Measurements from ENCODE around the gene NEUROG3. TPM values are rescaled to one million over a fixed set of nuclear protein-coding genes. Genes with fewer than 3 reads are reported as not detected.

Gene NEUROG3
- total RNA-seq, 1 experiment from 2014 or later = not detected

DNA sequence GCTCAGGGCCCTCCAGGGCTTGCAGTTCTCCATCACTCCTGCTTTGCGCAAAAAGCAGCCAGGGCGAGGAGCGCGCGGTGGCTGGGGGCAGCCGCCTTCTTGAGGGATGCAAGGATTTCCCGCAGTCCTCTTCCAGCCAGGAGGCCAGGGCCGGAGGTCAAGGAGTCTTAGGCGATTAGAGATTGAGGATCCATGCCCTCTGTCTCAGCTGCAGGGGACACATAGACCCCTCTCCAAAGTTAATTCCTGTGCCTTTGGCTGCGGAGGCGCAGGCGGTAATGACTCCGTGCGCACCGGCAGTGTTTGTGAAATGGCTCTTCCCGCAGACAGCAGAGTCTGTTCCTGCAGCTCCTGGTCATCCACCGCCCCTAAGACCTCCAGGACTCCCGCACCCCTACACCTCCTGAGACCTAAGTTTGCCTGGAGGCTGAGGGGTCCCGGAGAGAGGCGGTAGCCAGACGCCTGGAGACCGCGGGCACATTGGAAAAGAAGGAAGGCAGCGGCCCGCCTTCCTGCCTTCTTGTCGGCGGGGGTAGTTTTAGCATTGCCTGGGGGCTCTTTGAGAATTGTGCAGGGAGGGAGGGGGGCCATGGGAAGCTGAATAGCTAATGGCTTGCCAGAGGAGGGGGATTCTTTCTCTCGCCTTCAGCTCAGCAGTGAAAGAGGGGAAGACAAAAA is 3.3 kb upstream of the NEUROG3 start:
- no peaks in the 10 kb centered on the region for H3K4me1 Mint-ChIP-seq (ENCODE audit: insufficient read depth, unreplicated experiment)
- H3K9me3 Mint-ChIP-seq (ENCODE audit: unreplicated experiment) = no peaks in the 10 kb centered on the region
- ChIA-PET CTCF (interaction anchor here (0.9 kb wide), 1 partner anchor 20 kb away, joined by 3 read pairs; no protein-coding TSS in a partner anchor), POLR2A (no interaction called here)
- intact Hi-C loops (cut with micrococcal nuclease) = no loop called here
- H3K27me3 Mint-ChIP-seq (ENCODE audit: insufficient read depth, unreplicated experiment) = peaks cover 94% of the 10 kb centered on the region
- BruUV-seq (replicated peaks) = no TSS peak
- H3K27ac Mint-ChIP-seq (ENCODE audit: low read depth, unreplicated experiment) = no peak overlapping the region
- H3K4me3 Mint-ChIP-seq (ENCODE audit: unreplicated experiment) = no peak overlapping the region
- no peak for DNase-seq (ENCODE audit: unreplicated experiment)
- no peaks in the 10 kb centered on the region for H3K36me3 Mint-ChIP-seq (ENCODE audit: insufficient read depth, unreplicated experiment)
- no peak for TF ChIP-seq CTCF (IDR thresholded peaks at IDR 0.05; ENCODE audit: unreplicated experiment)

DNA sequence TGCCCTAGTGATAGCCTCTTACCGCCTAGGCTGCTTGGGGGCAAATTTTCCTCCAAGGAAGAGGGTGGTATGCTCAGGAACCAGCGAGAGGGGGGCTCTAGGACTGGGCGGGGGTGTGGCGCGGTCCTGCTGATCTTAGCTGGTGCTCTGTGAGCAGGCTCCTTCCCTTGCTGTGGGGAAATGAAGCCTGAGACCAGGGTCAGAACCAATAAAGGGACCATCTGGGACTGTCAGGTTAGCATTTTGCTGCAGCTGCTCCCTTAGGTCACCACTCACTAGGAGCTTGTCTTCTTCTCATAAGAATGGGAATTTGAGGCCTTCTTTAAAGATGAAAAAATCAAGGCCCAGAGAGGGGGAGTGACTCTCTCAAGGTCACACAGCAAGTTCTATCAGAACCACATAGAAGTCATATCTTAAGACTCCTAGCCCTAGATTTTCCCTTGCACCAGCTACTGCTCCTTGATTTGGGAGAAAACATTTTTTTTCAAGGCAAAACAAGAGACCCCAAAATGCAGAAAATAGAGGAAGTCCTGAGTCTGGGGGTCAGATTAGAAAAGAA is 2.0 kb upstream of the NEUROG3 start:
- Mint-ChIP-seq H3K4me1 (ENCODE audit: insufficient read depth, unreplicated experiment) (no peaks in the 10 kb centered on the region), H3K27ac (ENCODE audit: low read depth, unreplicated experiment) (no peak overlapping the region), H3K36me3 (ENCODE audit: insufficient read depth, unreplicated experiment) (no peaks in the 10 kb centered on the region), H3K27me3 (ENCODE audit: insufficient read depth, unreplicated experiment) (peaks cover 100% of the 10 kb centered on the region), H3K9me3 (ENCODE audit: unreplicated experiment) (no peaks in the 10 kb centered on the region), H3K4me3 (ENCODE audit: unreplicated experiment) (no peak overlapping the region)
- BruUV-seq (replicated peaks) = no TSS peak
- ChIA-PET CTCF (interaction anchor here (0.6 to 0.9 kb wide), 2 partner anchors 59 to 69 kb away, joined by 3 read pairs; no protein-coding TSS in a partner anchor), POLR2A (interaction anchor here (0.7 kb wide), 1 partner anchor 38 kb away, joined by 3 read pairs; no protein-coding TSS in a partner anchor)
- intact Hi-C loops (cut with micrococcal nuclease) = no loop called here
- no peak for TF ChIP-seq CTCF (IDR thresholded peaks at IDR 0.05; ENCODE audit: unreplicated experiment)
- DNase-seq (ENCODE audit: unreplicated experiment) = no peak

DNA sequence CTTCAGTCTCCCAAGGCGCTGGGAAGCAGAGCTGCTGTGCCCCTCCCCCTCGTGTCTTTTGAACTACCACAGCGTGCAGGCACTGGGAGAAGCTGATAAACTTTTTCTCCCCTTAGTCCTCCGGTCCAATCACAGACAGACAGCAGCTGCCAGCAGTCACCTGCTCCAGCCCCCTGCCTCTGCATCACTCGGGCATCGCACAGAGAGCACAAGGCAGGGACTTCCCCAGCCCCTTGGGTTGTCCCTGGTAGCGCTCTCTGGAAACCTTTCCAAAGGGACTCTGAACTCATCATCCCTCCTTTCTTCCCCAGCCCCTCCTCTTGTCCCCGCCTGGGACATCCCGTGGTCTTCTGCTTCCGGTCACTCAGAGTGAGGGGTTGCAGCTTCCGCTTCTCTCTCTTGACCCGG is 1.4 kb upstream of the NEUROG3 start:
- intact Hi-C loops (cut with micrococcal nuclease) = no loop called here
- no TSS peak for BruUV-seq (replicated peaks)
- no peak for DNase-seq (ENCODE audit: unreplicated experiment)
- H3K9me3 Mint-ChIP-seq (ENCODE audit: unreplicated experiment) = no peaks in the 10 kb centered on the region
- ChIA-PET CTCF (interaction anchor here (0.6 to 0.9 kb wide), 3 partner anchors 58 to 541 kb away, joined by 3 read pairs; no protein-coding TSS in a partner anchor), POLR2A (no interaction called here)
- H3K27me3 Mint-ChIP-seq (ENCODE audit: insufficient read depth, unreplicated experiment) = peaks cover 100% of the 10 kb centered on the region
- TF ChIP-seq CTCF (IDR thresholded peaks at IDR 0.05; ENCODE audit: unreplicated experiment) = no peak
- H3K27ac Mint-ChIP-seq (ENCODE audit: low read depth, unreplicated experiment) = no peak overlapping the region
- no peaks in the 10 kb centered on the region for H3K36me3 Mint-ChIP-seq (ENCODE audit: insufficient read depth, unreplicated experiment)
- no peaks in the 10 kb centered on the region for H3K4me1 Mint-ChIP-seq (ENCODE audit: insufficient read depth, unreplicated experiment)
- no peak overlapping the region for H3K4me3 Mint-ChIP-seq (ENCODE audit: unreplicated experiment)

- Mint-ChIP-seq H3K27me3 (ENCODE audit: insufficient read depth, unreplicated experiment) (peaks cover 87% of the 10 kb centered on the region), H3K4me3 (ENCODE audit: unreplicated experiment) (no peak overlapping the region), H3K36me3 (ENCODE audit: insufficient read depth, unreplicated experiment) (no peaks in the 10 kb centered on the region), H3K27ac (ENCODE audit: low read depth, unreplicated experiment) (no peak overlapping the region), H3K4me1 (ENCODE audit: insufficient read depth, unreplicated experiment) (no peaks in the 10 kb centered on the region), H3K9me3 (ENCODE audit: unreplicated experiment) (no peaks in the 10 kb centered on the region)
- BruUV-seq (replicated peaks) = no TSS peak
- TF ChIP-seq CTCF (IDR thresholded peaks at IDR 0.05; ENCODE audit: unreplicated experiment) = no peak
- intact Hi-C loops (cut with micrococcal nuclease) = no loop called here
- CTCF ChIA-PET = interaction anchor here (0.6 kb wide), 1 partner anchor 144 kb away, joined by 4 read pairs; no protein-coding TSS in a partner anchor
- POLR2A ChIA-PET = no interaction called here
- no peak for DNase-seq (ENCODE audit: unreplicated experiment)
These were observed 815 bp downstream of the NEUROG3 start for GRCh38 chr10:69572159-69573055.
